HG03442 (cell line): ENCODE results near the gene RFX1.
A peak's percentile ranks its signal among the peaks of the same experiment; 100 is the strongest.

Experiments used
- ATAC-seq: cut with Tn5 transposase; IDR thresholded peaks from one replicate; pipeline ENCODE4 v1.9.1; 2021; ENCODE audit warnings: mild to moderate bottlenecking, moderate library complexity; ENCODE audit not compliant: unreplicated experiment

RFX1 gene

GRCh38 chr19:13962699-13963602 is 43.2 kb downstream of the RFX1 start:
- ATAC-seq, result no peak

DNA sequence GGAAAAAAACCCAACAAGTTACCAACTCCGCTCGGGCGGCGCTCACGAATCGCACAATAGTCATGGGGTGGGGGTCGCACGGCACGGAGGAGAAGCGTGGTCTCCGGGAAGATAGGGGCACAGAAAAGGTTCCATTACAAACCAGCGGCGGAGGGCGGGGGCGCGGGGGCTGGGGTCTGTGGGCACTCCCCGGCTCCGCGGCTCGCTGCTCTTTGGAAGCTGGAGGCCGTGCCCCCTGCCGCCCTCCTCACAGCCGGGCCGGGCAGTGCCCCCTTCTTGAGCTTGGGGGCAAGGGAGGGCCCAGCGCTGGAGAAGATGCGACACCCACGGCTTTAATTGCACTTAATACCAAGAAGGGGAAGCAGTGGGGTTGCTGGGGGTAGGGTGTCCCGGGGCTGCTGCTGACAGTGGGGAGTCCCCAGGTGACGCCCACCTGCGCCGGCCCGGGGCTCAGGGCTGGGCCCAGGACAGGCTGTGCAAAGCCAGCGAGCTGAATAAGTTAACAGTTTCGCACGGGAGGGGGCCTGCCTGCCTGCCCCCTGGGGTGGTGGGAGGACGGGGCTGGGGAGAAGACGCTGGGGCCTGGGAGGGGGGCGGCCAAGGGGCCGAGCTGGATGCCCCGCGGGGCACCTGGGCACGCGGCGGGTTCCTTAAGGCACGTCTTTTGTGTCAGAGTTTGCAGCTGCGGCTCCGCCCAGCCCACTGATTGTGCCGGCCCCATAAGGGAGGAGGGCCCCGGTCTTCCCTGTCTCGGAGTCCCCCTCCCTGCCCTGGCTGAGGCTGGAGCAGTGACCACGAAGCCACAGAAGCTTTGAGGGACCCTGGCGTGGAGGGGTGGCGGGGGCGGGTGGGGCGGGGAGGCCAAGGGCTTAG is 44.1 kb downstream of the RFX1 start:
- no peak for ATAC-seq

DNA sequence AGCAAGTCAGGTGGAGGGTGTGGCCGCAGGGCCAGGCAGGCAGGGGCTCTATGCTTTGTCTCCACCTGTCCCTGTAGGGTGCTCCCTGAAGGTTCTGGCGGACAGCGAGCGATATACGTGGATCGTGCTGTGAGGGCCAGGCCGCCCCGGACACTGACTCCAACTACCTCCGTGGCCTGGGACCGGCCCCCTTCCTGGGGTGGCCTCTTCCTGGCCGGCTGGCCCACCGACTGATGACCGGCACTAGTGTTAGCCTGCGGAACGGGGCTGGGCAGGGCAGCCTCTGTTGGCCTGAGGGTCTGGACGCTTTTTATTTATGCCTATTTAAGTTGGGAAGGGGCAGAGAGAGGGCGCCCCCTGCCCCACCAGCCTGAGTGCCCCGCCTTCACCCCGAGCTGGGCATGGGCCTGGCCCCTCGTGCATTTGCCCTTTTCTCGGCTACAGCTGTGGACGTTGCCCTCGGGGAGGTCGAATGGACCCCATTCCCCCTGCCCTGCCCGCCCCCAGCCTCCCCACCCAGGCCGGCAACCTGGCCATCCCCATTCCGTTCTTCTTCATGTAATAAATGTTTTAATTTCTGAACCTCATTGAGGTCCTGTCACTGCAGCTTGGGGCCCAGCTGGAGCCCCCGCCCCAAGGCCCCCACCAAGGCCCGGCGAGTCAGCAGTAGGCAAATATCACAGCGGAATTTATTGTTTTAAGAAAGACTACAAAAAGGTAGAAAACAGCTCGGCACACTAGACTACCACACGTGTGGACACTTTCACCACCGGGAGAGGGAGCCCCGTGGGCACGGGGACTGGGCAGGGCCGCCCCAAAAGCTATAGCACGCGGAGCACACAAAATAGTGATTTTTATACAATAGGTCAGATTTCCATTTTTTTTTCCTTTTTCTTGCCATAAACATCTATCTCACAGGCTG is 45.0 kb downstream of the RFX1 start:
- ATAC-seq, result no peak

DNA sequence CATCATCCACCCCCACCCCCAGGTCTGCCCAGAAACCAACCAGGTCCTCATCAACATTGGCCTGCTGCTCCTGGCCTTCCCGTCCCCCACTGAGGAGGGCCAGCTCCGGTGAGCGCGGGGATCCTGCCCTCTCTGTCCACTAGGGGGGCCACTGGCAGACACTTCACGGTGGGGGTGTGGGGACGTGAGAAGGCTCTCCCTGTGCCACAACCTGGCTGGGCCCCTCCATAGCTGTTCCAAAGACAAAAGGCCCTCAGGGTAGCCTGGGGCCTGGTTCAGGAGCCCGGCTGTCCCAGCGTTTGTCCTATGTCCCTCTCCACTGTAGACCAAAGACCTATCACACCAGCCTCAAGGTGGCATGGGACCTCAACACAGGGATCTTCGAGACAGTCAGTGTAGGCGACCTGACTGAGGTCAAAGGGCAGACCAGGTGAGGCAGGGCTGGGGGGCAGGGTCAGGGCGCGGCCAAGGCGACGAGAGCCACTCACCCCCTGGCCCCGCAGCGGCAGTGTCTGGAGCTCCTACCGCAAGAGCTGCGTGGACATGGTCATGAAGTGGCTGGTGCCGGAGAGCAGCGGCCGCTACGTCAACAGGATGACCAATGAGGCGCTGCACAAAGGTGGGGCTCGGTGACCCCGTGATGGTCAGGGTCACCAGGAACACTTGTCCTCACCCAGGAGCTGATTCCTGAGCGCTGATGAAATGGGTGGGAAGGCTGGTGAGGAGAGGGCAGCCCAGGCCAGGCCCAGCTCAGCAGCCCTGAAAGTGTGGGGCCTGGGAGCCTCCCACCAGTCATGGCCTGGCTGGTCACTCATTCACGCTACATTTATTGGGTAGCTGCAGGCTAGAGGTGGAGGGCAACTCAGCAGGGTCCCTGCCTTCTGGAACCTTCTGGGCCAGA is 45.9 kb downstream of the RFX1 start:
- ATAC-seq, result no peak

GRCh38 chr19:13959141-13959961 is 46.8 kb downstream of the RFX1 start:
- no peak for ATAC-seq

- ATAC-seq, result no peak
These were observed 48.1 kb downstream of the RFX1 start for GRCh38 chr19:13958043-13958442.

DNA sequence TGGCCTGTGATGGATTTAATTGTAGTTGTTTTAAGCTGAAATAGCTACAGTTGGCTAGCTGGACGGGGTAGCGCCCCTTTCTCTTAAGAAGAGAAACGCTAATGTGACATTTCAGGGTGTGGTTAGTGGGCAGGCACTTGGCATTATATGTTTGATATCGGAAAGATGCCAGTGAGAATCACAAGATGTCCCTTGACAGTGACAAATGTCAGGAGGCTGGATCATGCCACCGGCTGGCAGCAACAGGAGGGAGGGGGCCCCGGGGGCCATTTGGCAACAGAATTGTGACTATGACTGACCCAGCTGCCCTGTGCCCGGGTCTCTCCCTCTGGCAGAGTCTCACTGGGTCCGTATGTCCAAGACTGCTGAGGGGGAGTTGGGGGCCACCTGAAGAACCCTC is 49.1 kb downstream of the RFX1 start:
- no peak for ATAC-seq

DNA sequence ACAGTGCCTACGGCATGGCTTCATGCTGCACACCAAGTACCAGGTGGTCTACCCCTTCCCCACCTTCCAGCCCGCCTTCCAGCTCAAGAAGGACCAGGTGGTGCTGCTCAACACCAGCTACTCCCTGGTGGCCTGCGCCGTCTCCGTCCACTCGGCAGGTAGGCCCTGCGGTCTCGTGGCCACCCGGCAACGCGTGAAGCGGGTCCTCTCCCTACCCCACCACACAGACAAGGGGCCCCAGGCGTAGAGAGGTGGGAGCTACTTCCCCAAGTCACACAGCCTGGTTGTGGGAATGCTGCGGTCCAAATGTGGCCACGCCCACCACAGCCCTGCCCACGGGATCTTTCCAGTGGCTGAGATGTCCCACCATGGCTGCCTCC is 49.8 kb downstream of the RFX1 start:
- ATAC-seq, result no peak

DNA sequence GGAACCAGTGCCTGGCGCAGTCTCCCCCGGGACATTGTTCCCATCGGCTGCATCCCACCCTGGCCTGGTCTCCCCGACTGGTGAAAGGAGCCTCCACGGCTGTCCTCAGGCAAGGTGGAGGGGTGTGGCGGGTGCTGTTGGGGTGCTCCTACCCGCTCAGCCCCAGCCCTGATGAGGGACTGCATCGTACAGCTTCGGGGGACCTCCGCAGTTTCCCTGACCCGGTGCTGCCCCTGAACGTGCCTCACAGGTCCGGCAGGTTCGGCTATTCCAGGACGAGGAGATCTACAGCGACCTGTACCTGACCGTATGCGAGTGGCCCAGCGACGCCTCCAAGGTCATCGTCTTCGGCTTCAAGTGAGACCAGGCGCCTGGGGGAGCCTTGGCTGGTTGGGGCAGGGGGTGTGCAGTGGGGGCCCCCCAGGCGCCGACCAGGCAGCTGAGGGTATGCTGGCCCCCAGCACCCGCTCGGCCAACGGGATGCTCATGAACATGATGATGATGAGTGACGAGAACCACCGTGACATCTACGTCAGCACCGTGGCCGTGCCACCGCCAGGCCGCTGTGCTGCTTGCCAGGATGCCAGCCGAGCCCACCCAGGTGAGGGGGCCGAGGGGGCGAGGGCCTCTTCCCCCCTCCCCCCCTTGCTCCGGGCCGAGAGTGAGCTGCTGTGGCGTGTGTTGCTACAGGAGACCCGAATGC is 50.3 kb downstream of the RFX1 start:
- ATAC-seq, result no peak

DNA sequence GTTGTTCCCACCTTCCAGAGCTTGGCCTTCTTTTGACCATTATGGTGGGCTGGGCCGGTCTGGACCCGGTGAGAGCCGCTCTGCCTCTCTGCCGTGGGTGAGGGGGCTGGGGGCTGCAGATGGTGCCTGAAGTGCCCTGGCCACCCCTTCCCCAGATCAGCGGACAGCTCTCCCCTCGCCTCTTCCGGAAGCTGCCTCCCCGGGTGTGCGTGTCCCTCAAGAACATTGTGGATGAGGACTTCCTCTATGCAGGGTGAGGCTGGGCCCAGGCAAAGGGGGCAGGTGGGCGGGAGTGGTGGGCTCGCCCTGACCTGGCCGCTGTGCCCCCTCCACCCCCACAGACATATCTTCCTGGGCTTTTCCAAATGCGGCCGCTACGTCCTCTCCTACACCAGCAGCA is 51.9 kb downstream of the RFX1 start:
- no peak for ATAC-seq

DNA sequence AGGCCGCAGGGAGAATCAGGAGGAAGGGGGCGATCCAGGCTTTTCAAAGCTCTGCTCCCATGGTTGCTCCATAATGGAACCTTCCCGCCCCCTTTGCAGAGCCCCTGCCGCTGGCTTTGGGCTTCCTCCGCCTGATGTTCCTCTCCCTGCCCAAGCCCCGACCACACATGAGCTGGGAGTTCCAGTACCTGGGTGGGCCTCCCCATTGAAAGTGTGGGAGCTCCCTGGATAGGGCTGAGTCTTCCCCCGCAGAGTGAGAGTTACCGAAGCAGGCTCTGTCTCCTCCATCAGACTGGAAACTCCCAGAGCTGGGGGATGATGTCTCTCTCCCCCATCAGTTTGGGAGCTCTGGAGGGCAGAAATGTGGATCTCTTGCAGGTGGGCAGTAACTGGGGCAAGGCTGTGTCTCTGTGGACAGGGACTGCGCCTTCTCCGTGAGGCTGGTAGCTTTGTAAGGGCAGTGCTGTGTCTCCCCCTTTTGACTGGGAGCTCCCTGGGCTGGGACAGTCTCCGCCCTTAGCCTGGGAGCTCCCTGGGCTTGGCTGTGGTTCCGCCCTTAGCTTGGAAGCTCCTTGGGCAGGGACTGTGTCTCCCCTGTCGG is 53.1 kb downstream of the RFX1 start:
- ATAC-seq, result no peak

DNA sequence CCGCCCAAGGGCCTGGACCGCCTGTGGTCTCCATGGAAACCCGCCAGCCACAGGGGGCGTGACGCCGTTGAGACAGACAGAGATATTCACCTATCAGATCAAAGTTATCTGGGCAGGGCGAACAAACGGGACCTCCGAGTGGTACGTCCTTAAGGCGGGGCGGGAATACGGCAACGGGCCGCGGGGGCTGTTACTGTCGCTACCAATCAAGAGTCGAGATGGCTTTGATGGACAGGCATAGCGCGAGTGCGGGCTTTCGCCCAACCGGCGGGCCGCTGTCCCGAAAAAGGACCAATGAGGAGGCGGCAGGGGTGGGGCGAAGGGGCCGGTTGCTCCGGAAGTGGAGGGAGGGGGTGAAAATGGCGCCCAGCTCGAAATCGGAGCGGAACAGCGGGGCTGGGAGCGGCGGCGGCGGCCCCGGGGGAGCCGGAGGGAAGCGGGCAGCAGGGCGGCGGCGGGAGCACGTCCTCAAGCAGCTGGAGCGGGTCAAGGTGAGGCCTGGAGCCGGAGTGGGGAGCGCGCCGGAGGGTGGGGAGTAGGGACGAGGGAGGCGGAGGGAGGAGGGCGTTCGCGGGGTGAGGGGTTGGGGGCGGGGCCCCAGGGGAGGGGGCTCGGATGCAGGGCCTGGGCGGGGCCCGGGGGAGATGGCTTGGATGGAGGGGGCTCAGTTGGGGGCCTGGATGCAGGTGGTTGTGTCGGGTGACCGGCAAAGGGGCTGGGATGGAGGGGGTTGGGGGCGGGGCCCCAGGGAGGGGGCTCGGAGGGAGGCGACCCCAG is 53.8 kb downstream of the RFX1 start, which contains the start of gene DCAF15:
DCAF15 (plus strand) TSS at position 356 of the 777 bp plus-strand sequence; CDS start at position 360, 4 bp downstream.
- ATAC-seq, result peak; percentile 98

GRCh38 chr19:13951799-13952153 is 54.3 kb downstream of the RFX1 start:
- no peak for ATAC-seq

- ATAC-seq, result no peak
These were observed 55.1 kb downstream of the RFX1 start for GRCh38 chr19:13951043-13951442.

DNA sequence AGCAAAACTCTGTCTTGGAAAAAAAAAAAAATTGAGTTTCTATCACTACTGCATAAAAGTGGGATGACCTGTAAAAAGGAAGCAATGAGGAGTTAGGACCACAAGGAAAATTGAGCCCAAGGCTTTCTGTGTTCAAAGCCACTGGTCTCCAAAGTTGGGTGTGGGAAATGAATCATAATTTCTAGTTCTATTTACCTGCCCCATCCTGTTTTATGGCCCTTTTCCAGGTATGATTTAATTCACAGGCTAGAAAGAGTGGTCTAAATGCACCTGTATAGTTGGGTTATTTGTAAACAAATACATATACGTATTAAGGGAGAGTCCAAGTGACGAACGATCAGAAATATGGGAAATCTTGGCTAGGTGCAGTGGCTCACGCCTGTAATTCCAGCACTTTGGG is 59.7 kb downstream of the RFX1 start:
- no peak for ATAC-seq

DNA sequence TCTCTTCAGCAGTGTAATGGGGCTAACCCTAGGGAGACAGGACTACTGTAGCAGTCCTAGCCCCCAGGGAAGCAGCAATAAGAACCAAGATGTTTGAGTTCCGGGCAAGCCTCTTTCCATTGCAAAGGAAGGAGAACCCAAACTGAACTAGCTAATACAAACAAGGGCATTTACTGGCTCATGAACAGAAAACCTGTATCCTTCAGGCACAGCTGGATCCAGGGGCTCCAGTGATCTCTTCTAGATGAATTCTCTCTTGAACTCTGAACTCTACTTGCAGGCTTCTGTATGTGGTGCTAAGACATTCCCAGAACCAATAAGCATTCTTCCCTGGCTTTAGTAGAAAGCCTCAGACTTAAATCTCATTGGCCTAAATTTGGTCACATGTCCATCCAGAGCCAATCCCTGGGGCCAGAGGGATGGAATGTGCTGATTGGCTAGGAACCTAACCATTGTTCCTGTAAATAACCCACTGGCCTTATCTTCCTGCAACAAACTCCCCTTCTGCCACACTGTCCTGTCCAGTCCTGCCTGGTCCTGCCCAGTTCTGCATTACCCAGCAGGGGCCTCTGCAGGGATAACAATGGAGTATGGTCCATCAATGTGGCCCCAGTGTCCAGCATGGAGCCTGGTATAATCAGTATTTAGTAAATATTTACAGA is 64.0 kb downstream of the RFX1 start:
- ATAC-seq, result no peak
